ENCODE measurements around the gene CCNF. TPM values are rescaled to one million over a fixed set of nuclear protein-coding genes. Genes with fewer than 3 reads are reported as not detected.
"Not testable (repeated sequence)": the region's sequence is repeated elsewhere in the genome, so short reads cannot be mapped to it uniquely, and the experiment has no call there.

CCNF gene
- 1.1 TPM for total RNA-seq
- long read RNA-seq, partial matches to known transcripts: 1 of 4 reads
- long read RNA-seq, other reads (novel, unspliced or antisense): 3 of 4 reads

- ATAC-seq (peak; percentile 99), DNase-seq (peak; percentile 99)
- intact Hi-C loops (cut with micrococcal nuclease): no loop called here
Measured at GRCh38 chr16:2429034-2429770, at the start of gene CCNF. TSS of gene CCNF (plus strand) at chr16:2429447. CDS start at chr16:2429482, 35 bp downstream.

GRCh38 chr16:2383501-2383900, 45.7 kb upstream of the CCNF start:
- DNase-seq (no peak), ATAC-seq (no peak)
- intact Hi-C loops (cut with micrococcal nuclease): no loop called here

GRCh38 chr16:2384426-2384825, 44.8 kb upstream of the CCNF start:
- intact Hi-C loops (cut with micrococcal nuclease): no loop called here
- DNase-seq (no peak), ATAC-seq (no peak)

GRCh38 chr16:2385190-2385836, 43.9 kb upstream of the CCNF start:
- DNase-seq (no peak), ATAC-seq (no peak)
- intact Hi-C loops (cut with micrococcal nuclease): no loop called here

- ATAC-seq; intact Hi-C loops (cut with micrococcal nuclease); DNase-seq: not testable (repeated sequence)
Measured at GRCh38 chr16:2385982-2386381, 43.3 kb upstream of the CCNF start.

GRCh38 chr16:2386990-2387389, 42.3 kb upstream of the CCNF start:
- DNase-seq (no peak), ATAC-seq (no peak)
- intact Hi-C loops (cut with micrococcal nuclease): no loop called here

- DNase-seq (no peak), ATAC-seq (no peak)
- intact Hi-C loops (cut with micrococcal nuclease): no loop called here
Measured at GRCh38 chr16:2388139-2388874, 40.9 kb upstream of the CCNF start.

GRCh38 chr16:2388875-2389433, 40.3 kb upstream of the CCNF start:
- DNase-seq: no peak
- intact Hi-C loops (cut with micrococcal nuclease): no loop called here
- peak; percentile 57 for ATAC-seq

- intact Hi-C loops (cut with micrococcal nuclease): no loop called here
- no peak for DNase-seq
- ATAC-seq: no peak
Measured at GRCh38 chr16:2392025-2392424, 37.2 kb upstream of the CCNF start.

- DNase-seq (no peak), ATAC-seq (no peak)
- intact Hi-C loops (cut with micrococcal nuclease): no loop called here
Measured at GRCh38 chr16:2398520-2398919, 30.7 kb upstream of the CCNF start.

- intact Hi-C loops (cut with micrococcal nuclease): no loop called here
- ATAC-seq (no peak), DNase-seq (no peak)
Measured at GRCh38 chr16:2404099-2404498, 25.1 kb upstream of the CCNF start.

- ATAC-seq (no peak), DNase-seq (no peak)
- intact Hi-C loops (cut with micrococcal nuclease): no loop called here
Measured at GRCh38 chr16:2415085-2415484, 14.2 kb upstream of the CCNF start.

GRCh38 chr16:2420035-2420434, 9.2 kb upstream of the CCNF start:
- ATAC-seq: no peak
- no peak for DNase-seq
- intact Hi-C loops (cut with micrococcal nuclease): no loop called here

GRCh38 chr16:2422123-2422867, 7.0 kb upstream of the CCNF start:
- intact Hi-C loops (cut with micrococcal nuclease): no loop called here
- ATAC-seq (no peak), DNase-seq (no peak)

- intact Hi-C loops (cut with micrococcal nuclease): no loop called here
- ATAC-seq (no peak), DNase-seq (no peak)
Measured at GRCh38 chr16:2424061-2425007, 4.9 kb upstream of the CCNF start.

- no peak for ATAC-seq
- intact Hi-C loops (cut with micrococcal nuclease): no loop called here
- no peak for DNase-seq
Measured at GRCh38 chr16:2425008-2425518, 4.2 kb upstream of the CCNF start.

- ATAC-seq (no peak), DNase-seq (no peak)
- intact Hi-C loops (cut with micrococcal nuclease): no loop called here
Measured at GRCh38 chr16:2425825-2426430, 3.3 kb upstream of the CCNF start.
